Adrenal gland (tissue), 12 donors: ENCODE measurements around the gene GGA1. TPM values are rescaled to one million over a fixed set of nuclear protein-coding genes. Genes with fewer than 3 reads are reported as not detected.

Experiments
- DNase-seq, 7 donors: peaks; one replicate each; pipeline ENCODE4 v3.0.0-alpha.2; 2019 to 2020
- H3K27ac ChIP-seq, 5 donors: fragments of 200-600 bp; sonication (generic) in 4 of 5; 1 replicate in 3 of 5; 2 replicates in 2 of 5; pipeline versions ENCODE4 v1.5.1 to v1.8.0; 2016 to 2020; ENCODE audit warnings: mild to moderate bottlenecking in 1 of 5
- H3K27me3 ChIP-seq: fragments of 200-600 bp; 2 replicates; pipeline ENCODE4 v1.8.0; 2021
- H3K36me3 ChIP-seq, 2 donors: fragments of 200-600 bp; replicated peaks in 1 of 2; 1 replicate in 1 of 2; 2 replicates in 1 of 2; pipeline versions ENCODE4 v1.5.1 to v1.8.0; 2018 to 2022
- H3K4me1 ChIP-seq, 2 donors: fragments of 200-600 bp; replicated peaks in 1 of 2; 1 replicate in 1 of 2; 2 replicates in 1 of 2; pipeline versions ENCODE4 v1.5.1 to v1.8.0; 2018 to 2021
- H3K4me3 ChIP-seq, 4 donors: fragments of 200-600 bp; sonication (generic) in 3 of 4; one replicate each; pipeline ENCODE4 v1.5.1; 2016 to 2018
- H3K9me3 ChIP-seq, 3 donors: fragments of 200-600 bp; sonication (generic) in 1 of 3; replicated peaks in 1 of 3; 1 replicate in 2 of 3; 2 replicates in 1 of 3; pipeline versions ENCODE4 v1.5.1 to v1.8.0; 2016 to 2021
- CTCF ChIP-seq, 6 experiments: fragments of 450-650 bp in 4 of 6; fragments of 200-600 bp in 2 of 6; sonication (generic) in 1 of 6; IDR thresholded peaks; 1 replicate in 5 of 6; 2 replicates in 1 of 6; pipeline versions ENCODE4 v1.5.1 to v1.8.0; 2016 to 2021; ENCODE audit warnings: antibody characterized with exemption in 6 of 6, mild to moderate bottlenecking in 2 of 6, moderate library complexity in 1 of 6
- POLR2A ChIP-seq, 2 donors: fragments of 450-650 bp; IDR thresholded peaks; one replicate each; pipeline ENCODE4 v1.6.1; 2017; ENCODE audit warnings: antibody characterized with exemption in 2 of 2, mild to moderate bottlenecking in 2 of 2, moderate library complexity in 1 of 2
- WGBS, 4 donors: extraction: QIAGEN DNeasy Blood & Tissue Kit in 2 of 4; methylation state at CpG; one replicate each; pipeline versions ENCODE4 v1.1.5 to v1.1.7; 2013 to 2017; 5-methylcytosine and 5-hydroxymethylcytosine counted together
- intact Hi-C, 2 donors: fragments of 100-400 bp; cut with DNase I; formaldehyde crosslinking; loops; one replicate each; pipeline versions ENCODE4 v1.14.1 to v1.15.0; 2022 to 2023
- polyA plus RNA-seq, 3 donors: library from polyadenylated mRNA; stranded (reverse); fragments of 200-250 nt in 2 of 3; fragments of 350-450 nt in 1 of 3; fragmentation: Illumina TruSeq in 1 of 3; extraction: RNeasy Lipid Tissue Mini Kit (QIAGEN cat#74804) in 1 of 3; gene quantifications; one replicate each; pipeline ENCODE4 v1.2.3, GENCODE V29; 2013 to 2014
- total RNA-seq, 9 donors: library from RNA; depleted of rRNA in 4 of 9; stranded (reverse); fragments of >200 nt in 4 of 9; fragments of 120-200 nt in 1 of 9; fragmentation: NEBNext Ultra II Directional in 1 of 9; extraction: Animal tissue kit (Norgen Biotek cat#: 25700) in 1 of 9; gene quantifications; one replicate each; pipeline versions ENCODE4 v1.1.0 to v1.2.4, GENCODE V29; 2013 to 2023
- donor health status: healthy with polysubstance abuse.
- donor health status: Bipolar disorder and iron deficiency.
- donor health status: DM: yes; HTN: yes; CAD: no.
- donor health status: DM: no; HTN: no; CAD: no.
- donor health status: DM: no; HTN: no; CAD: no.
- donor health status: DM: yes; HTN: yes; CAD: no.

The GGA1 gene
- total and polyA plus RNA-seq, 12 donors: 30.6 to 160 (median 65.6) TPM

- peak overlapping the region in 2 of 5 donors; percentile 81 to 92 for H3K27ac ChIP-seq
- WGBS, 4 donors: 93 to 98% (median 95%) methylated on average over 8 to 9 of the region's 9 CpGs
- no peak overlapping the region for H3K4me3 ChIP-seq
- H3K36me3 ChIP-seq: peaks cover 0 to 25% of the 10 kb centered on the region in 2 donors
- intact Hi-C loops: no loop called here
- DNase-seq: peak in 1 of 7 donors; percentile 73
- TF ChIP-seq POLR2A (IDR thresholded peaks at IDR 0.05): no peak
- no peak for TF ChIP-seq CTCF (IDR thresholded peaks at IDR 0.05)
- peaks cover 18 to 42% of the 10 kb centered on the region in 2 donors for H3K4me1 ChIP-seq
- no peaks in the 10 kb centered on the region for H3K9me3 ChIP-seq
- no peaks in the 10 kb centered on the region for H3K27me3 ChIP-seq
Observed at GRCh38 chr22:37630839-37631435, 22.3 kb downstream of the GGA1 start.

- no peaks in the 10 kb centered on the region for H3K9me3 ChIP-seq
- 82 to 92% (median 85%) methylated on average over 9 to 19 of the region's 19 CpGs for WGBS, 4 donors
- intact Hi-C loops: no loop called here
- no peaks in the 10 kb centered on the region for H3K27me3 ChIP-seq
- H3K36me3 ChIP-seq: peaks cover 0 to 25% of the 10 kb centered on the region in 2 donors
- H3K4me1 ChIP-seq: peaks cover 18 to 40% of the 10 kb centered on the region in 2 donors
- H3K27ac ChIP-seq: peak overlapping the region in 2 of 5 donors; percentile 81 to 92
- TF ChIP-seq CTCF (IDR thresholded peaks at IDR 0.05) (no peak), POLR2A (IDR thresholded peaks at IDR 0.05) (no peak)
- H3K4me3 ChIP-seq: no peak overlapping the region
- DNase-seq: no peak
Observed at GRCh38 chr22:37631448-37632173, 23.0 kb downstream of the GGA1 start.

- Histone ChIP-seq H3K27me3 (no peaks in the 10 kb centered on the region), H3K4me3 (no peak overlapping the region), H3K27ac (peak overlapping the region in 4 of 5 donors; percentile 63 to 92 (median 78)), H3K4me1 (peaks cover 18 to 32% of the 10 kb centered on the region in 2 donors), H3K9me3 (no peaks in the 10 kb centered on the region), H3K36me3 (peaks cover 0 to 25% of the 10 kb centered on the region in 2 donors)
- 66 to 90% (median 74%) methylated on average over 2 to 14 of the region's 14 CpGs for WGBS, 4 donors
- TF ChIP-seq POLR2A (IDR thresholded peaks at IDR 0.05) (no peak), CTCF (IDR thresholded peaks at IDR 0.05) (no peak)
- intact Hi-C loops: no loop called here
- DNase-seq: no peak
Observed at GRCh38 chr22:37632174-37633088, 23.8 kb downstream of the GGA1 start.
